Activated naive CD8-positive, alpha-beta T cell (primary cell): ENCODE results near the gene NENF.

ENCODE experiments used
- H3K27ac Mint-ChIP-seq: one replicate; pipeline ENCODE4 v1.8.0; 2021; ENCODE audit warnings: mixed read lengths
- H3K27me3 Mint-ChIP-seq: one replicate; pipeline ENCODE4 v1.8.0; 2021; ENCODE audit warnings: mixed read lengths
- H3K36me3 Mint-ChIP-seq: one replicate; pipeline ENCODE4 v1.8.0; 2021; ENCODE audit warnings: mixed read lengths
- H3K4me1 Mint-ChIP-seq: one replicate; pipeline ENCODE4 v1.8.0; 2021; ENCODE audit warnings: low read depth, mixed read lengths
- H3K4me3 Mint-ChIP-seq: one replicate; pipeline ENCODE4 v1.8.0; 2021; ENCODE audit warnings: mild to moderate bottlenecking, mixed read lengths
- H3K9me3 Mint-ChIP-seq: one replicate; pipeline ENCODE4 v1.8.0; 2021; ENCODE audit warnings: low read depth, mixed read lengths

The NENF gene

DNA sequence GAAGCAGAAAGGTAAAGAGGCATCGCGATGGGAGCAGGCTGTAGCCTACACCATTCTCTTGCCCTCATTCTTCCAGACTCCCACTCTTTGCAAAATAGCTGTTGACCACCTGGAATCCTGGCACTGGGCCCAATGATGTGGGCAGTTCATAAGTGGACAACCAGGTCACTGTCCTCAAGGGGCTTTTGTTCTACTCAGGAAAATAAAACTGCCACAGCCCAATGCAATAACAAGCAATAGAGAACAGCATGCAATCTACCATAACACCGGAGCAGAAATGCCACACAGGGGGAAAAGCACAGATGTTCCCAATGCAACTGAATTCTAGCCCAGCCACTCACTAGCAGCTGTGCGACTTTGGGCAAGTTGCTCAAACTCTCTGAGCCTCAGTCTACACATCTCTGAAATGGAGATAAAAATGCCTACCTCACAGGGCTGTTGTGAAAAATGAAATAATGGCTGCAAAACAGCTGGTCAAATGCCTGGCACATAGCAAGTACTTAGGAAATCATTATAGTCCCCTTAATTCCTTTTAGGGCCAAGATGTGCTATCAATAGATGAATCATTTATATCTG, 56.7 kb downstream of the NENF start:
- H3K36me3 Mint-ChIP-seq: no peaks in the 10 kb centered on the region
- no peak overlapping the region for H3K27ac Mint-ChIP-seq
- H3K27me3 Mint-ChIP-seq: no peaks in the 10 kb centered on the region
- no peaks in the 10 kb centered on the region for H3K4me1 Mint-ChIP-seq
- H3K9me3 Mint-ChIP-seq: no peaks in the 10 kb centered on the region
- no peak overlapping the region for H3K4me3 Mint-ChIP-seq

DNA sequence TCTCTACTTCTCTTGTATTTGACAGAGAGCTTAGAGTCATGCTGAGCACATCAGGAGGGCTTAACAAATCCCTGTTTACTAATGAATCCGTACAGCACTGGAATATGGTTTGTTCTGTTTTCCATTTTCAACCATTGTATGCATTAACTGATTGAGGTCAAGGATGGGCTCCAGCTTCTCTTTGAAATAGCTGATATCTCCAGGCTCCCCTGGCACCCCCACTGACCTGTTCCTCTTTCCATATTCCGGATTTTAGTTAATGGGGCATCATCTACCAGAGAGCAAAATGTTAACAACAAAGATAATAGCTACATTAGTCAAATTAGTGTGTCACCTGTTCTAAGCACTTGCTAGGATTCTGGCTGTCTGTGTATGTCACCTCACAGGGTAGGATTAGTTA, 57.6 kb downstream of the NENF start:
- Mint-ChIP-seq H3K9me3 (no peaks in the 10 kb centered on the region), H3K36me3 (no peaks in the 10 kb centered on the region), H3K27ac (no peak overlapping the region)

DNA sequence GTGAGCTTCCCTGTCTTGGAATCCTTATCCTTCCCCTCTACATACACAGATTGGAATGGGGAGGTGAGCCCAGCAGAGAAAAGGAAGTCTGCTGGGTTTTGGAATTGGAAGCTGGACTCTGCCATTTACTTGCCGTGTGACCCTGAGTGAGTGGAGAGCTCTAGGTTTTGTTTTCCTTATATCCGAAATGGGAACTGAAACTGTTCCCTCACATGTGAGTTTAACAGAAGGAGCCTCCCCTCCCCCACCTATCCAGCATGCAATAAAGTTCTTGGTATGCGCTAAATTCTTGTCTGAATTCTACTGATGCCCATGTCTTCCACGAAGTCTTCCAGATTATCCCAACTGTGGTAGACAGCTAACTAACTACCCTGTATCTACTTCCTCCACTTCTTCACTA, 58.7 kb downstream of the NENF start:
- H3K4me1 Mint-ChIP-seq: no peaks in the 10 kb centered on the region
- H3K4me3 Mint-ChIP-seq: no peak overlapping the region
- no peaks in the 10 kb centered on the region for H3K9me3 Mint-ChIP-seq
- no peak overlapping the region for H3K27ac Mint-ChIP-seq
- H3K27me3 Mint-ChIP-seq: no peaks in the 10 kb centered on the region
- no peaks in the 10 kb centered on the region for H3K36me3 Mint-ChIP-seq

More for the DNA sequence above, 57.6 kb downstream of the NENF start:
- H3K4me1 Mint-ChIP-seq: no peaks in the 10 kb centered on the region
- H3K27me3 Mint-ChIP-seq: no peaks in the 10 kb centered on the region
- H3K4me3 Mint-ChIP-seq: no peak overlapping the region
